Measurements from ENCODE around the gene MFSD11. TPM values are rescaled to one million over a fixed set of nuclear protein-coding genes. Genes with fewer than 3 reads are reported as not detected.

Gene MFSD11
- total RNA-seq, 1 donor from 2014 or later, result 21.4 TPM

DNA sequence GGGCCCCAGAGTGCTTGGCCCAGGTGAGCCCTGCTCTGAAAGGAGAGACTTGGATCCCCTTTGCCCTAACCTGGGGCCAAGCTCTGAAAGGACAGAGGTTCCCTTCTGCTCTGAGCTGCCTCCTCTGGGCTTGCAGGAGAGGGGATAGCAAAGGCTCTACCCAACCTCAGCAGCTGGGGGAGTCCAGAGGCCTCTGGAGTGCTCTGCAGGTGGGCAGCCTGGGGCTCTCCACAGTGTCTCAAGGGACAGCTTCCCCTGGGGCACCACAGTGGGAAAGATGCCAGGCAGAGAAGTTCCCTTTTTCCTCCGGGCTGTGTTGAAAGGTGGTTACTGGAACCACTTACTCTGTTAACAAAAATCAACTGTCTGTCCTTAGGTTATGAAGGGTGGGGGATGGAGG is 82.1 kb downstream of the MFSD11 start:
- peaks cover 35% of the 10 kb centered on the region for H3K27me3 ChIP-seq (ENCODE audit: low read depth)
- TF ChIP-seq, protein P1, sequence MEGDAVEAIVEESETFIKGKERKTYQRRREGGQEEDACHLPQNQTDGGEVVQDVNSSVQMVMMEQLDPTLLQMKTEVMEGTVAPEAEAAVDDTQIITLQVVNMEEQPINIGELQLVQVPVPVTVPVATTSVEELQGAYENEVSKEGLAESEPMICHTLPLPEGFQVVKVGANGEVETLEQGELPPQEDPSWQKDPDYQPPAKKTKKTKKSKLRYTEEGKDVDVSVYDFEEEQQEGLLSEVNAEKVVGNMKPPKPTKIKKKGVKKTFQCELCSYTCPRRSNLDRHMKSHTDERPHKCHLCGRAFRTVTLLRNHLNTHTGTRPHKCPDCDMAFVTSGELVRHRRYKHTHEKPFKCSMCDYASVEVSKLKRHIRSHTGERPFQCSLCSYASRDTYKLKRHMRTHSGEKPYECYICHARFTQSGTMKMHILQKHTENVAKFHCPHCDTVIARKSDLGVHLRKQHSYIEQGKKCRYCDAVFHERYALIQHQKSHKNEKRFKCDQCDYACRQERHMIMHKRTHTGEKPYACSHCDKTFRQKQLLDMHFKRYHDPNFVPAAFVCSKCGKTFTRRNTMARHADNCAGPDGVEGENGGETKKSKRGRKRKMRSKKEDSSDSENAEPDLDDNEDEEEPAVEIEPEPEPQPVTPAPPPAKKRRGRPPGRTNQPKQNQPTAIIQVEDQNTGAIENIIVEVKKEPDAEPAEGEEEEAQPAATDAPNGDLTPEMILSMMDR (IDR thresholded peaks at IDR 0.05; ENCODE audit: borderline replicate concordance), result no peak
- intact Hi-C loops (cut with micrococcal nuclease), result no loop called here

DNA sequence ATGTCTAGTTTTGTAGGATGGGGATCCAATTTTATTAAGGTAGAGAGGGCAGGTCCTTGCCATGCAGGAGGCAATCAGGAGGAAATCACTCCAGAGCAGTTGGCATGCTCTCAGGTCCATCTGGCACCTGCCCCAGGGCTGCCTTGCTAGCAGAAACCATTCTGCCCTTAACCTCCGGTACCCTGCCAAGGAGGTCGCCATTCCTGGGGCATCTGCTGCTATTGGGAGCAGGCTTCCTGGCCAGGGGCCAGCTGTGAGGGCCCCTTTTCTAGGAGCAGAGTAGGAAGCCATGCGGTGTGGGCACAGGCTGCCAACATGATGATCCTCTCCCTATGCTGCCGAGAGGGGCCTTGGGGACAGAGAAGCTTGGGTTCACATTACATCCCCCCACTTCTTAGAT is 82.6 kb downstream of the MFSD11 start:
- Histone ChIP-seq H3K4me3 (no peak overlapping the region), H3K36me3 (no peaks in the 10 kb centered on the region), H3K27ac (replicated peaks) (no peak overlapping the region), H3K27me3 (ENCODE audit: low read depth) (peaks cover 35% of the 10 kb centered on the region), H3K9me3 (replicated peaks) (no peaks in the 10 kb centered on the region), H3K4me1 (no peaks in the 10 kb centered on the region)
- TF ChIP-seq, protein P1 (IDR thresholded peaks at IDR 0.05; ENCODE audit: borderline replicate concordance), result no peak
- intact Hi-C loops (cut with micrococcal nuclease), result no loop called here
- no peak for DNase-seq

More for the DNA sequence above, 82.1 kb downstream of the MFSD11 start:
- Histone ChIP-seq H3K36me3 (no peaks in the 10 kb centered on the region), H3K4me1 (no peaks in the 10 kb centered on the region), H3K27ac (replicated peaks) (no peak overlapping the region), H3K4me3 (no peak overlapping the region), H3K9me3 (replicated peaks) (no peaks in the 10 kb centered on the region)
- DNase-seq, result no peak

DNA sequence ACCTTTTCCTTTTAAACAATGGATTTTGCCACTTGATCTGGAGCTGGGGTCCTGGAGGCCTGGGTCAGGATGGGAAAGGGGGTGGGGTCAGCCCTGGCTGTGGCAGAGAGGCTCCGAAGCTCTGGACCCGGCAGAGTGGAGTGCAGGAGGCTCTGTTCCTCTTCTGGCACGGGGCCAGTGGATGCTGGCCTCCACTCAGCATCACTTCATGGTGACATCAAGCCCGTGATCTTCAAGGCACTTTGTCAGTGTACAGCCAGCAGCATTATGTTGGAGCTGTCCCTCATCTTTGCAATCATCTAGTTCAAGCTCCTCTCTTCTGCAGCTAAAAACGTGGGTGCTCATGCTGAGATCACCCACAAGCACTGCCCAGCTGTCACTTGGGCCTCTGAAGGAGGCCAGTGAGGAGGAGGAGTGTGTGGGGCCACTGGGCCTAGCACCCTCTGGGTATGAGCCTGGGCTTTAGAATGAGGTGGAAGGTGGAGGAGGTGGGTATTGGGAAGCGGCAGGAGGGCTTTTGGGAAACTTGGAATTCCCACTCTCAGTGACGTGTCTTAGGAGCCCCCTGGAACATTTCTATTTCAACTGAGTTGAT is 84.4 kb downstream of the MFSD11 start:
- intact Hi-C loops (cut with micrococcal nuclease), result no loop called here

DNA sequence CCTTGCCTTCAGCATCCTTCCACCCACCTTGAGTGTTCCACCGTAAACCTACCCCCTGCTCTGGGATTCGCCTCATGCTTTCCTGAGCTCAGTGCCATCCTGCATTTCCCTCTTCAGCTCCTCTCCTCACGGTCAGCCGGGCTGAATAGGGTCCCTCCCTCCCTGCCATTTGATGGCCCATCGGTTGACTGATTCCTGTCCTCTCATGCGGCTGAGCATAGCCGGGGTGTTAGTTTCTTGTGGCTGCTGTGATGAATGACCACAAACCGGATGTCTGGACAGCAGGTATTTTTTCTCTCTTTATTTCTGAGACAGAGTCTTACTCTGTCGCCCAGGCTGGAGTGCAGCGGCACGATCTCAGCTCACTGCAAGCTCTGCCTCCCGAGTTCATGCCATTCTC is 86.2 kb downstream of the MFSD11 start:
- DNase-seq, result no peak
- Histone ChIP-seq H3K36me3 (no peaks in the 10 kb centered on the region), H3K9me3 (replicated peaks) (no peaks in the 10 kb centered on the region), H3K27ac (replicated peaks) (no peak overlapping the region), H3K4me1 (no peaks in the 10 kb centered on the region), H3K4me3 (no peak overlapping the region), H3K27me3 (ENCODE audit: low read depth) (peaks cover 30% of the 10 kb centered on the region)
- intact Hi-C loops (cut with micrococcal nuclease), result no loop called here
- TF ChIP-seq, protein P1 (IDR thresholded peaks at IDR 0.05; ENCODE audit: borderline replicate concordance), result no peak

More for the DNA sequence above, 84.4 kb downstream of the MFSD11 start:
- Histone ChIP-seq H3K27ac (replicated peaks) (no peak overlapping the region), H3K9me3 (replicated peaks) (no peaks in the 10 kb centered on the region), H3K4me1 (no peaks in the 10 kb centered on the region), H3K36me3 (no peaks in the 10 kb centered on the region), H3K27me3 (ENCODE audit: low read depth) (peaks cover 32% of the 10 kb centered on the region), H3K4me3 (no peak overlapping the region)
- DNase-seq, result no peak
- TF ChIP-seq, protein P1 (IDR thresholded peaks at IDR 0.05; ENCODE audit: borderline replicate concordance), result no peak

DNA sequence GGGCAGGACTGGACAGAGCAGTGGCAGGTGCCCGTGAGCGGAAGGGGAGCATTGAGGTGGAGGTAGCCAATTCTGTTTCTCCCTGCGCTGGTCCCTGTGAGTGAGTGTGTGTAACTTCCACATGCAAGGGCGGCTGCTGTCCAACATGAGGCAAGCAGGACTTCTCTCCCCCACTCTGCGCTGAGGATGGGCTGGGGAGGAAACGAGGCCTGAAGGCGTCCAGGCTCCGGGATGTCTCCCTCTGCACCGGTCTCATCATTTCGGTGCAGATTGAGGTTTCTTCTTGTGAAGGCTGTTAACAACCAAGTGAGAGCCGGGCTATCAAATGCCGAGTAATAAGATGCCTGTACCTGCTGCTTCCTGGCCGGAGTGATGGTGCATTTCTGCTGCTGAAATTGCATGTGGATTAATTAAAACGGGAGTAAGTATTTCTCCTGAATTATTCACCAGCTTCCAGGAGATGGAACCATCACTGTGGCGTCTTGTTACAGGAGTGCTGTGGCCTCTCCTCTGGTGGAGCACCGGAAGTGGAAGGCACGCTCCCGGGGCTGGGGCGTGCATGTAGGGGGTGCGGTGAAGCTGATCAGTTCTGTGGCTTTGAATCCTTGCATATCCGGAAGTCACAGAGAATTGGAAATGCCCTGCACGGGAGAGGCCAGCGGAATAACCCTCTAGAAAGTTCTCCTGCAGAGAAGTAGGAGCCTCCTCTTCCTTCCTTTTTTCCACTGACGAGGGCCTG is 88.6 kb downstream of the MFSD11 start:
- no peaks in the 10 kb centered on the region for H3K9me3 ChIP-seq (replicated peaks)
- H3K4me3 ChIP-seq, result no peak overlapping the region
- DNase-seq, result no peak
- no peaks in the 10 kb centered on the region for H3K36me3 ChIP-seq
- TF ChIP-seq, protein P1 (IDR thresholded peaks at IDR 0.05; ENCODE audit: borderline replicate concordance), result no peak
- intact Hi-C loops (cut with micrococcal nuclease), result no loop called here
- peaks cover 8% of the 10 kb centered on the region for H3K27me3 ChIP-seq (ENCODE audit: low read depth)
- H3K4me1 ChIP-seq, result no peaks in the 10 kb centered on the region
- H3K27ac ChIP-seq (replicated peaks), result no peak overlapping the region
